Calu3 (cell line): Measurements from ENCODE around the gene SYDE1. TPM values are rescaled to one million over a fixed set of nuclear protein-coding genes. Genes with fewer than 3 reads are reported as not detected.

Source experiments
- BruUV-seq: library from RNA; stranded (reverse); fragments of 400-500 nt; replicated peaks from 2 replicates; lab custom pipeline; 2021; lab: Mats Ljungman, UMichigan
- CTCF ChIA-PET: fragments of 300-600 bp; sonication (Branson Sonifier 250); formaldehyde crosslinking; loops from one replicate; lab custom pipeline; 2022; ENCODE audit warnings: antibody characterized with exemption; lab: Charles Lee
- DNase-seq: peaks from one replicate; pipeline ENCODE4 v3.0.0; 2022
- H3K27ac Mint-ChIP-seq: one replicate; pipeline ENCODE4 v1.8.0; 2022; ENCODE audit warnings: mixed read lengths; ENCODE audit not compliant: unreplicated experiment
- H3K27me3 Mint-ChIP-seq: one replicate; pipeline ENCODE4 v1.8.0; 2022; ENCODE audit warnings: mixed read lengths; ENCODE audit not compliant: unreplicated experiment
- H3K36me3 Mint-ChIP-seq: one replicate; pipeline ENCODE4 v1.8.0; 2022; ENCODE audit warnings: mild to moderate bottlenecking, moderate library complexity, mixed read lengths; ENCODE audit not compliant: insufficient read depth, unreplicated experiment
- H3K4me1 Mint-ChIP-seq: one replicate; pipeline ENCODE4 v1.8.0; 2022; ENCODE audit warnings: mild to moderate bottlenecking, low read depth, mixed read lengths; ENCODE audit not compliant: unreplicated experiment
- H3K4me3 Mint-ChIP-seq: one replicate; pipeline ENCODE4 v1.8.0; 2022; ENCODE audit warnings: mild to moderate bottlenecking, low read depth, moderate library complexity, mixed read lengths; ENCODE audit not compliant: unreplicated experiment
- H3K9me3 Mint-ChIP-seq: one replicate; pipeline ENCODE4 v1.8.0; 2022; ENCODE audit warnings: low read depth, mixed read lengths; ENCODE audit not compliant: unreplicated experiment
- CTCF ChIP-seq: fragments of 200-600 bp; IDR thresholded peaks from one replicate; pipeline ENCODE4 v1.8.0; 2022; ENCODE audit warnings: antibody characterized with exemption; ENCODE audit not compliant: unreplicated experiment
- intact Hi-C: fragments of 100-400 bp; cut with micrococcal nuclease; formaldehyde crosslinking; loops from one replicate; pipeline ENCODE4 v1.10.0; 2022; ENCODE audit not compliant: unreplicated experiment
- total RNA-seq: library from RNA; stranded (reverse); gene quantifications from 2 replicates; pipeline ENCODE4 v1.2.3, GENCODE V29; 2022

SYDE1 gene
- total RNA-seq, 1 experiment from 2014 or later: 2.1 TPM

- no TSS peak for BruUV-seq
- H3K36me3 Mint-ChIP-seq: peaks cover 7% of the 10 kb centered on the region
These were observed 6.9 kb downstream of the SYDE1 start for GRCh38 chr19:15114153-15114540.

GRCh38 chr19:15115080-15115479 is 7.9 kb downstream of the SYDE1 start:
- no peak overlapping the region for H3K4me3 Mint-ChIP-seq
- H3K36me3 Mint-ChIP-seq: peaks cover 7% of the 10 kb centered on the region
- no TSS peak for BruUV-seq
- CTCF ChIA-PET: no interaction called here
- H3K27me3 Mint-ChIP-seq: no peaks in the 10 kb centered on the region
- no peak for DNase-seq
- TF ChIP-seq CTCF: no peak
- no peaks in the 10 kb centered on the region for H3K9me3 Mint-ChIP-seq
- intact Hi-C loops: no loop called here
- H3K27ac Mint-ChIP-seq: no peak overlapping the region
- H3K4me1 Mint-ChIP-seq: no peaks in the 10 kb centered on the region

More at GRCh38 chr19:15114153-15114540, 6.9 kb downstream of the SYDE1 start:
- Mint-ChIP-seq H3K4me3 (no peak overlapping the region), H3K27me3 (no peaks in the 10 kb centered on the region), H3K27ac (no peak overlapping the region), H3K9me3 (no peaks in the 10 kb centered on the region), H3K4me1 (no peaks in the 10 kb centered on the region)
- intact Hi-C loops: no loop called here
- no peak for DNase-seq
- TF ChIP-seq CTCF: no peak
- CTCF ChIA-PET: no interaction called here

- Mint-ChIP-seq H3K27me3 (no peaks in the 10 kb centered on the region), H3K4me3 (no peak overlapping the region), H3K36me3 (peaks cover 7% of the 10 kb centered on the region), H3K27ac (no peak overlapping the region), H3K4me1 (no peaks in the 10 kb centered on the region), H3K9me3 (no peaks in the 10 kb centered on the region)
- DNase-seq: no peak
- no peak for TF ChIP-seq CTCF
- no TSS peak for BruUV-seq
- CTCF ChIA-PET: no interaction called here
- intact Hi-C loops: no loop called here
These were observed 8.8 kb downstream of the SYDE1 start for GRCh38 chr19:15115762-15116615.

GRCh38 chr19:15116856-15117255 is 9.7 kb downstream of the SYDE1 start:
- intact Hi-C loops: no loop called here
- H3K4me1 Mint-ChIP-seq: no peaks in the 10 kb centered on the region
- BruUV-seq: no TSS peak
- no peak for DNase-seq
- H3K9me3 Mint-ChIP-seq: no peaks in the 10 kb centered on the region
- no peak for TF ChIP-seq CTCF
- no peak overlapping the region for H3K4me3 Mint-ChIP-seq
- CTCF ChIA-PET: no interaction called here
- H3K27me3 Mint-ChIP-seq: no peaks in the 10 kb centered on the region
- no peak overlapping the region for H3K27ac Mint-ChIP-seq
- peaks cover 15% of the 10 kb centered on the region for H3K36me3 Mint-ChIP-seq
